DMS79 (cell line): Measurements from ENCODE around the gene FNIP1.
"Not testable (repeated sequence)": the region's sequence is repeated elsewhere in the genome, so short reads cannot be mapped to it uniquely, and the experiment has no call there.

ENCODE experiments used
- DNase-seq: peaks from one replicate; lab custom pipeline; 2025; lab: John Stamatoyannopoulos, UW

FNIP1 gene

GRCh38 chr5:131607418-131607817 is 189.4 kb downstream of the FNIP1 start:
- no peak for DNase-seq

GRCh38 chr5:131605086-131605485 is 191.7 kb downstream of the FNIP1 start:
- DNase-seq: no peak

GRCh38 chr5:131595088-131596033 is 201.5 kb downstream of the FNIP1 start:
- DNase-seq: no peak

GRCh38 chr5:131593921-131594320 is 202.9 kb downstream of the FNIP1 start:
- DNase-seq: no peak

GRCh38 chr5:131593436-131593835 is 203.4 kb downstream of the FNIP1 start:
- DNase-seq: not testable (repeated sequence)
